Measurements from ENCODE around the gene DDAH2.

The DDAH2 gene

GRCh38 chr6:31693535-31693934, 35.6 kb downstream of the DDAH2 start:
- DNase-seq (ENCODE audit: low read depth): no peak
- TF ChIP-seq CTCF (IDR thresholded peaks at IDR 0.05; ENCODE audit: low read depth, low read length, missing control alignments): no peak
- H3K4me3 ChIP-seq (ENCODE audit: low read depth, low read length): no peak overlapping the region

GRCh38 chr6:31692886-31693285, 36.2 kb downstream of the DDAH2 start:
- H3K4me3 ChIP-seq (ENCODE audit: low read depth, low read length): no peak overlapping the region
- no peak for TF ChIP-seq CTCF (IDR thresholded peaks at IDR 0.05; ENCODE audit: low read depth, low read length, missing control alignments)
- no peak for DNase-seq (ENCODE audit: low read depth)

- no peak for DNase-seq (ENCODE audit: low read depth)
- no peak for TF ChIP-seq CTCF (IDR thresholded peaks at IDR 0.05; ENCODE audit: low read depth, low read length, missing control alignments)
- H3K4me3 ChIP-seq (ENCODE audit: low read depth, low read length): no peak overlapping the region
Observed at GRCh38 chr6:31692353-31692752, 36.7 kb downstream of the DDAH2 start.

- no peak for TF ChIP-seq CTCF (IDR thresholded peaks at IDR 0.05; ENCODE audit: low read depth, low read length, missing control alignments)
- H3K4me3 ChIP-seq (ENCODE audit: low read depth, low read length): no peak overlapping the region
- no peak for DNase-seq (ENCODE audit: low read depth)
Observed at GRCh38 chr6:31691564-31692108, 37.5 kb downstream of the DDAH2 start.

- no peak overlapping the region for H3K4me3 ChIP-seq (ENCODE audit: low read depth, low read length)
- no peak for DNase-seq (ENCODE audit: low read depth)
- no peak for TF ChIP-seq CTCF (IDR thresholded peaks at IDR 0.05; ENCODE audit: low read depth, low read length, missing control alignments)
Observed at GRCh38 chr6:31691078-31691463, 38.0 kb downstream of the DDAH2 start.

GRCh38 chr6:31690231-31691077, 38.6 kb downstream of the DDAH2 start:
- no peak for DNase-seq (ENCODE audit: low read depth)
- TF ChIP-seq CTCF (IDR thresholded peaks at IDR 0.05; ENCODE audit: low read depth, low read length, missing control alignments): no peak
- no peak overlapping the region for H3K4me3 ChIP-seq (ENCODE audit: low read depth, low read length)
